HepG2 (cell line): ENCODE measurements around the gene C6orf62. TPM values are rescaled to one million over a fixed set of nuclear protein-coding genes. Genes with fewer than 3 reads are reported as not detected.

ENCODE experiments used
- ARID2 ChIP-seq: sonication (generic); formaldehyde crosslinking; IDR thresholded peaks from 2 replicates; pipeline ENCODE4 v1.8.1; 2022; ENCODE audit warnings: mild to moderate bottlenecking, missing genetic modification reagents, borderline replicate concordance
- ATF1 ChIP-seq: IDR thresholded peaks from 2 replicates; pipeline ENCODE4 v1.6.1; 2016; ENCODE audit warnings: mild to moderate bottlenecking, control low read depth
- CCDC6 ChIP-seq: sonication (generic); formaldehyde crosslinking; IDR thresholded peaks from 2 replicates; pipeline ENCODE4 v1.8.1; 2022; ENCODE audit warnings: mild to moderate bottlenecking, missing genetic modification reagents, moderate library complexity
- FOXA1 ChIP-seq, 2 experiments: fragments of 450-650 bp in 1 of 2; sonication (generic) in 1 of 2; formaldehyde crosslinking in 1 of 2; IDR thresholded peaks; 2 replicates each; pipeline versions ENCODE4 v1.4.0 to v1.6.1; 2016 to 2020; ENCODE audit warnings: missing genetic modification reagents in 1 of 2
- GATA4 ChIP-seq: sonication (generic); IDR thresholded peaks from 2 replicates; pipeline ENCODE4 v1.6.1; 2016; ENCODE audit warnings: antibody characterized with exemption, low read depth, borderline replicate concordance
- GATAD1 ChIP-seq: IDR thresholded peaks from 2 replicates; pipeline ENCODE4 v1.6.1; 2016; ENCODE audit warnings: missing genetic modification reagents, missing compliant biosample characterization
- HCFC1 ChIP-seq: fragments of 150-350 bp; IDR thresholded peaks from 2 replicates; pipeline ENCODE4 v1.6.1; 2014; ENCODE audit warnings: low read depth, low read length
- KLF12 ChIP-seq: sonication (generic); formaldehyde crosslinking; IDR thresholded peaks from 2 replicates; pipeline ENCODE4 v1.4.0; 2020; ENCODE audit warnings: missing genetic modification reagents, borderline replicate concordance
- NFIB ChIP-seq: sonication (generic); formaldehyde crosslinking; IDR thresholded peaks from 2 replicates; pipeline ENCODE4 v1.9.0; 2021; ENCODE audit warnings: missing genetic modification reagents, mild to moderate bottlenecking, borderline replicate concordance
- NFKBIZ ChIP-seq: IDR thresholded peaks from 2 replicates; pipeline ENCODE4 v1.6.1; 2018; ENCODE audit warnings: missing genetic modification reagents, missing compliant biosample characterization
- NFYC ChIP-seq: IDR thresholded peaks from 2 replicates; pipeline ENCODE4 v1.6.1; 2016; ENCODE audit warnings: missing genetic modification reagents, missing compliant biosample characterization
- NR2C2 ChIP-seq: sonication (generic); formaldehyde crosslinking; IDR thresholded peaks from 2 replicates; pipeline ENCODE4 v1.4.0; 2020; ENCODE audit warnings: missing genetic modification reagents, mild to moderate bottlenecking, moderate library complexity, borderline replicate concordance
- ZFP1 ChIP-seq: IDR thresholded peaks from 2 replicates; pipeline ENCODE4 v1.6.1; 2016
- ZNF329 ChIP-seq: sonication (generic); formaldehyde crosslinking; IDR thresholded peaks from 2 replicates; pipeline ENCODE4 v1.9.0; 2021; ENCODE audit warnings: low read depth, mild to moderate bottlenecking, missing genetic modification reagents
- ZNF331 ChIP-seq: sonication (generic); formaldehyde crosslinking; IDR thresholded peaks from 2 replicates; pipeline ENCODE4 v1.4.0; 2020; ENCODE audit warnings: missing genetic modification reagents
- ZNF33A ChIP-seq: sonication (generic); formaldehyde crosslinking; IDR thresholded peaks from 2 replicates; pipeline ENCODE4 v1.5.1; 2020; ENCODE audit warnings: missing genetic modification reagents, mild to moderate bottlenecking, moderate library complexity, borderline replicate concordance
- ZNF468 ChIP-seq: sonication (generic); formaldehyde crosslinking; IDR thresholded peaks from 2 replicates; pipeline ENCODE4 v1.8.0; 2022; ENCODE audit warnings: mild to moderate bottlenecking, moderate library complexity, missing genetic modification reagents
- ZNF496 ChIP-seq: sonication (generic); formaldehyde crosslinking; IDR thresholded peaks from 2 replicates; pipeline ENCODE4 v1.8.1; 2023; ENCODE audit warnings: mild to moderate bottlenecking, moderate library complexity, missing genetic modification reagents; ENCODE audit not compliant: insufficient replicate concordance
- ZNF607 ChIP-seq: sonication (generic); formaldehyde crosslinking; IDR thresholded peaks from 2 replicates; pipeline ENCODE4 v1.5.1; 2020; ENCODE audit warnings: missing genetic modification reagents, mild to moderate bottlenecking, borderline replicate concordance
- ZNF850 ChIP-seq: sonication (generic); formaldehyde crosslinking; conservative IDR thresholded peaks from 2 replicates; pipeline ENCODE4 v1.9.0; 2021; ENCODE audit warnings: mild to moderate bottlenecking, missing genetic modification reagents
- polyA plus RNA-seq, 8 experiments: library from polyadenylated mRNA; depleted of rRNA in 3 of 8; stranded (reverse) in 7 of 8; unstranded in 1 of 8; fragments of >200 nt; fragmentation: Illumina TruSeq in 4 of 8; extraction: Trizol in 4 of 8; gene quantifications; 2 replicates each; pipeline versions ENCODE4 v1.2.1 to v1.2.3, GENCODE V29; 2011 to 2016; ENCODE audit warnings: low read depth in 4 of 8, missing spikeins in 1 of 8, mixed read lengths in 1 of 8; ENCODE audit not compliant: insufficient read depth in 1 of 8
- total RNA-seq, 5 experiments: library from RNA; depleted of rRNA; stranded (reverse); fragments of >200 nt; fragmentation: Illumina TruSeq; extraction: Trizol; gene quantifications; 2 replicates each; pipeline ENCODE4 v1.2.3, GENCODE V29; 2016; ENCODE audit warnings: low read depth in 1 of 5
- TF ChIP-seq, protein P1 (sequence below): sonication (generic); formaldehyde crosslinking; IDR thresholded peaks from 2 replicates; pipeline ENCODE4 v1.9.0; 2021; ENCODE audit warnings: missing genetic modification reagents, mild to moderate bottlenecking, borderline replicate concordance
- TF ChIP-seq, protein P2 (sequence below): sonication (generic); formaldehyde crosslinking; IDR thresholded peaks from 2 replicates; pipeline ENCODE4 v1.5.0; 2020; ENCODE audit warnings: mild to moderate bottlenecking, missing genetic modification reagents, borderline replicate concordance
- TF ChIP-seq, protein P3 (sequence below): IDR thresholded peaks from 2 replicates; pipeline ENCODE4 v1.6.1; 2016; ENCODE audit warnings: missing biosample characterization, missing genetic modification reagents, low read depth
- TF ChIP-seq, protein P4 (sequence below): IDR thresholded peaks from 2 replicates; pipeline ENCODE4 v1.6.1; 2018; ENCODE audit warnings: missing genetic modification reagents, mild to moderate bottlenecking, missing compliant biosample characterization

C6orf62 gene
- total and polyA plus RNA-seq, 2 of the 13 experiments (the other 11 are each of a cell fraction or from before 2014, with no cell fraction given) = 54.8 to 90.4 TPM

DNA sequence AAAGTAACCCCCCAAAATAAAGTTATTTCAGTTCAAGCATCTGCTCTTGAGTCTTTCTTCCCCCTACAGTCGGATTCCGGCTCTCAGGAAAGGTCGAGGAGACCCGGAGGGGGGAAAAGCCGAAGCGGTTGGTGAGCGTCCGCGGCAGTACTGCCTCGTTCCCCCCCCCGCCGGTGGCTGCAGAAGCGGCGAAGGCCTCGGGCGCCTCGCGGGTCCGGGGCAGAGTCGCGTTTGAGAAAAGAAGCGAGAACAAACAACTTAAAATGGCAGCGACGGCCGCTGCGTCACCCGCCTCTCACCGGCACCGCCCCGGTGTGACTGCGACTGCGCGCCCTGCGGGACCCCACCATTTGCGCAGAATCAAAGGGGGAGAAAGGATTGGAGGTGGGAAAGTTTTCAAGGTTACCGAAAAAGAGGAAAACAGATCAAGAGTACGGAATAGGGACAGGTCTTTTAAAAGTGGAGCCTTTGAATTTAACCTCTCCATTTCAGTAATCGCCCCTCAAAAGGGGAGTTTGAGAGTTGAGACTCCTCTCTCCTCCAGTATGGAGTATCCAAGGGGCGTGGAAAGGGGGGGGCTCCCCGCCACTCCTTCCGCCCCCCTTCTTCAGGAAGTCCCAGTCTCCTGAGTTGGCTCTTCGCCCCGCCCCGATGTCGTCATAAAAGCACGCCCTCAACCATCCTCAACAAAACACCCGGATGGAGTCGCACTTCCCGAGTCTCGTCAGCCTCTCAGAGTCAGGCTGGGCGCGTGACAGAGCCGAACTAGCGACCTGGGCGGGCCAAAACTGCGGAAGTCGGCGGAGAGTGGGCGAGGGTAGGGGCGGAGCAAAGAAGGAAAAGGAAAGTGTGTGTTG, 1.9 kb upstream of the C6orf62 start (continued):
- TF ChIP-seq, protein P1, sequence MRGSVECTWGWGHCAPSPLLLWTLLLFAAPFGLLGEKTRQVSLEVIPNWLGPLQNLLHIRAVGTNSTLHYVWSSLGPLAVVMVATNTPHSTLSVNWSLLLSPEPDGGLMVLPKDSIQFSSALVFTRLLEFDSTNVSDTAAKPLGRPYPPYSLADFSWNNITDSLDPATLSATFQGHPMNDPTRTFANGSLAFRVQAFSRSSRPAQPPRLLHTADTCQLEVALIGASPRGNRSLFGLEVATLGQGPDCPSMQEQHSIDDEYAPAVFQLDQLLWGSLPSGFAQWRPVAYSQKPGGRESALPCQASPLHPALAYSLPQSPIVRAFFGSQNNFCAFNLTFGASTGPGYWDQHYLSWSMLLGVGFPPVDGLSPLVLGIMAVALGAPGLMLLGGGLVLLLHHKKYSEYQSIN (CRISPR knock-in tag) = no peak
- 0 out of 2 replicates have a peak, but pooled peaks have one; percentile 27 for TF ChIP-seq ZNF329 (CRISPR knock-in tag)
- TF ChIP-seq, protein P2, sequence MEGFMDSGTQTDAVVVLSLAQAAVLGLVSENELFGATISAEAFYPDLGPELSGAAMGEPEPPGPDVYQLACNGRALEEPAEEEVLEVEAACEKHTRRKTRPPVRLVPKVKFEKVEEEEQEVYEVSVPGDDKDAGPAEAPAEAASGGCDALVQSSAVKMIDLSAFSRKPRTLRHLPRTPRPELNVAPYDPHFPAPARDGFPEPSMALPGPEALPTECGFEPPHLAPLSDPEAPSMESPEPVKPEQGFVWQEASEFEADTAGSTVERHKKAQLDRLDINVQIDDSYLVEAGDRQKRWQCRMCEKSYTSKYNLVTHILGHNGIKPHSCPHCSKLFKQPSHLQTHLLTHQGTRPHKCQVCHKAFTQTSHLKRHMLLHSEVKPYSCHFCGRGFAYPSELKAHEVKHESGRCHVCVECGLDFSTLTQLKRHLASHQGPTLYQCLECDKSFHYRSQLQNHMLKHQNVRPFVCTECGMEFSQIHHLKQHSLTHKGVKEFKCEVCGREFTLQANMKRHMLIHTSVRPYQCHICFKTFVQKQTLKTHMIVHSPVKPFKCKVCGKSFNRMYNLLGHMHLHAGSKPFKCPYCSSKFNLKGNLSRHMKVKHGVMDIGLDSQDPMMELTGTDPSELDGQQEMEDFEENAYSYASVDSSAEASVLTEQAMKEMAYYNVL = no peak
- TF ChIP-seq NFIB = no peak
- TF ChIP-seq KLF12 (CRISPR knock-in tag) = no peak; the same call in 1 of the 2 replicates
- TF ChIP-seq GATAD1 = peak; percentile 91
- TF ChIP-seq, protein P3, sequence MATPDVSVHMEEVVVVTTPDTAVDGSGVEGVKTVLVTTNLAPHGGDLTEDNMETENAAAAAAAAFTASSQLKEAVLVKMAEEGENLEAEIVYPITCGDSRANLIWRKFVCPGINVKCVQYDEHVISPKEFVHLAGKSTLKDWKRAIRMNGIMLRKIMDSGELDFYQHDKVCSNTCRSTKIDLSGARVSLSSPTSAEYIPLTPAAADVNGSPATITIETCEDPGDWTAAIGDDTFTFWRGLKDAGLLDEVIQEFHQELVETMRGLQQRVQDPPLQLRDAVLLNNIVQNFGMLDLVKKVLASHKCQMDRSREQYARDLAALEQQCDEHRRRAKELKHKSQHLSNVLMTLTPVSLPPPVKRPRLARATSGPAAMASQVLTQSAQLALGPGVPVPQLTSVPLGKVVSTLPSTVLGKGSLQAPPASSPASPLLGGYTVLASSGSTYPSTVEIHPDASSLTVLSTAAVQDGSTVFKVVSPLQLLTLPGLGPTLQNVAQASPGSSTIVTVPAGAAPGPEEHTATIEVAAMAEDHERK (CRISPR knock-in tag) = peak; percentile 60; the same call in 1 of the 2 replicates
- peak; percentile 44; the same call in 1 of the 2 replicates for TF ChIP-seq CCDC6
- peak; percentile 54; the same call in 1 of the 2 replicates for TF ChIP-seq ZNF33A (CRISPR knock-in tag)
- peak; percentile 56 for TF ChIP-seq HCFC1
- TF ChIP-seq, protein P4, sequence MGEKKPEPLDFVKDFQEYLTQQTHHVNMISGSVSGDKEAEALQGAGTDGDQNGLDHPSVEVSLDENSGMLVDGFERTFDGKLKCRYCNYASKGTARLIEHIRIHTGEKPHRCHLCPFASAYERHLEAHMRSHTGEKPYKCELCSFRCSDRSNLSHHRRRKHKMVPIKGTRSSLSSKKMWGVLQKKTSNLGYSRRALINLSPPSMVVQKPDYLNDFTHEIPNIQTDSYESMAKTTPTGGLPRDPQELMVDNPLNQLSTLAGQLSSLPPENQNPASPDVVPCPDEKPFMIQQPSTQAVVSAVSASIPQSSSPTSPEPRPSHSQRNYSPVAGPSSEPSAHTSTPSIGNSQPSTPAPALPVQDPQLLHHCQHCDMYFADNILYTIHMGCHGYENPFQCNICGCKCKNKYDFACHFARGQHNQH (CRISPR knock-in tag) = peak; percentile 83
- TF ChIP-seq ARID2 (CRISPR knock-in tag) = no peak
- peak; percentile 92 for TF ChIP-seq NR2C2 (CRISPR knock-in tag)
- no peak for TF ChIP-seq ZNF496 (CRISPR knock-in tag)
- no peak; the same call in 1 of the 2 replicates for TF ChIP-seq NFKBIZ
- no peak; the same call in 1 of the 2 replicates for TF ChIP-seq ZFP1
- peak; percentile 29; the same call in 1 of the 2 replicates for TF ChIP-seq ZNF607 (CRISPR knock-in tag)
- peak; percentile 90 for TF ChIP-seq GATA4
- TF ChIP-seq ZNF850 (CRISPR knock-in tag) = peak; percentile 84; the same call in 1 of the 2 replicates
- TF ChIP-seq FOXA1 (IDR thresholded peaks at IDR 0.05) = no peak
- TF ChIP-seq FOXA1 (CRISPR knock-in tag; IDR thresholded peaks at IDR 0.05) = peak; percentile 61
- TF ChIP-seq ZNF468 = no peak
- TF ChIP-seq ATF1 (CRISPR knock-in tag) = peak; percentile 98
- TF ChIP-seq NFYC (CRISPR knock-in tag) = peak; percentile 79
- peak; percentile 39 for TF ChIP-seq ZNF331
